ENCODE data around the gene JARID2.

GRCh38 chr6:15342114-15342513 is 96.2 kb downstream of the JARID2 start:
- TF ChIP-seq CTCF (IDR thresholded peaks at IDR 0.05; ENCODE audit: low read length) (no peak), EZH2 (IDR thresholded peaks at IDR 0.05; ENCODE audit: borderline replicate concordance, low read length) (no peak)

All from OCI-LY1 (cell line).